HepG2 (cell line): ENCODE measurements around the gene IFIT1B. TPM values are rescaled to one million over a fixed set of nuclear protein-coding genes. Genes with fewer than 3 reads are reported as not detected.

Experiments
- ARID4A ChIP-seq: sonication (generic); formaldehyde crosslinking; IDR thresholded peaks from 2 replicates; pipeline ENCODE4 v1.5.0; 2020; ENCODE audit warnings: mild to moderate bottlenecking, missing genetic modification reagents, borderline replicate concordance
- ARNTL ChIP-seq: sonication (generic); formaldehyde crosslinking; IDR thresholded peaks from 2 replicates; pipeline ENCODE4 v1.4.0; 2020; ENCODE audit warnings: mild to moderate bottlenecking, missing genetic modification reagents
- BHLHE40 ChIP-seq: IDR thresholded peaks from 2 replicates; pipeline ENCODE4 v1.6.1; 2011; ENCODE audit warnings: low read length, improper control_type of control experiment
- FOXO1 ChIP-seq: sonication (generic); formaldehyde crosslinking; IDR thresholded peaks from 2 replicates; pipeline ENCODE4 v1.4.0; 2020; ENCODE audit warnings: missing genetic modification reagents
- FOXP4 ChIP-seq: sonication (generic); formaldehyde crosslinking; IDR thresholded peaks from 2 replicates; pipeline ENCODE4 v1.4.0; 2020; ENCODE audit warnings: missing genetic modification reagents
- GPBP1L1 ChIP-seq: sonication (generic); formaldehyde crosslinking; IDR thresholded peaks from 2 replicates; pipeline ENCODE4 v1.5.0; 2020; ENCODE audit warnings: mild to moderate bottlenecking, missing genetic modification reagents
- IKZF5 ChIP-seq: IDR thresholded peaks from 2 replicates; pipeline ENCODE4 v1.6.1; 2018; ENCODE audit warnings: missing genetic modification reagents, mild to moderate bottlenecking, missing compliant biosample characterization
- JUN ChIP-seq: sonication (generic); formaldehyde crosslinking; IDR thresholded peaks from 2 replicates; pipeline ENCODE4 v1.4.0; 2020; ENCODE audit warnings: mild to moderate bottlenecking, missing genetic modification reagents
- MAF1 ChIP-seq: sonication (generic); formaldehyde crosslinking; IDR thresholded peaks from 2 replicates; pipeline ENCODE4 v1.5.0; 2020; ENCODE audit warnings: missing genetic modification reagents, borderline replicate concordance
- MAFG ChIP-seq: sonication (generic); formaldehyde crosslinking; IDR thresholded peaks from 2 replicates; pipeline ENCODE4 v1.5.1; 2020; ENCODE audit warnings: mild to moderate bottlenecking, missing genetic modification reagents
- NCOA5 ChIP-seq: sonication (generic); formaldehyde crosslinking; IDR thresholded peaks from 2 replicates; pipeline ENCODE4 v1.4.0; 2020; ENCODE audit warnings: missing genetic modification reagents
- NFYB ChIP-seq: sonication (generic); formaldehyde crosslinking; IDR thresholded peaks from 2 replicates; pipeline ENCODE4 v1.4.0; 2020; ENCODE audit warnings: missing genetic modification reagents
- NONO ChIP-seq, 2 experiments: fragments of 450-650 bp in 1 of 2; sonication (generic) in 1 of 2; formaldehyde crosslinking in 1 of 2; IDR thresholded peaks in 1 of 2; conservative IDR thresholded peaks in 1 of 2; 2 replicates each; pipeline versions ENCODE4 v1.6.1 to v1.8.0; 2017 to 2022; ENCODE audit warnings: mild to moderate bottlenecking in 1 of 2, missing genetic modification reagents in 1 of 2, moderate library complexity in 1 of 2
- ZBTB38 ChIP-seq: sonication (generic); formaldehyde crosslinking; IDR thresholded peaks from 2 replicates; pipeline ENCODE4 v1.5.1; 2020; ENCODE audit warnings: mild to moderate bottlenecking, missing genetic modification reagents
- ZNF232 ChIP-seq: sonication (generic); formaldehyde crosslinking; IDR thresholded peaks from 2 replicates; pipeline ENCODE4 v1.4.0; 2020; ENCODE audit warnings: missing genetic modification reagents, borderline replicate concordance
- ZNF354B ChIP-seq: sonication (generic); formaldehyde crosslinking; IDR thresholded peaks from 2 replicates; pipeline ENCODE4 v1.8.0; 2022; ENCODE audit warnings: mild to moderate bottlenecking, missing genetic modification reagents
- ZNF512B ChIP-seq: sonication (generic); formaldehyde crosslinking; IDR thresholded peaks from 2 replicates; pipeline ENCODE4 v1.5.1; 2020; ENCODE audit warnings: missing genetic modification reagents, mild to moderate bottlenecking, borderline replicate concordance
- polyA plus RNA-seq, 8 experiments: library from polyadenylated mRNA; depleted of rRNA in 3 of 8; stranded (reverse) in 7 of 8; unstranded in 1 of 8; fragments of >200 nt; fragmentation: Illumina TruSeq in 4 of 8; extraction: Trizol in 4 of 8; gene quantifications; 2 replicates each; pipeline versions ENCODE4 v1.2.1 to v1.2.3, GENCODE V29; 2011 to 2016; ENCODE audit warnings: low read depth in 4 of 8, missing spikeins in 1 of 8, mixed read lengths in 1 of 8; ENCODE audit not compliant: insufficient read depth in 1 of 8
- total RNA-seq, 5 experiments: library from RNA; depleted of rRNA; stranded (reverse); fragments of >200 nt; fragmentation: Illumina TruSeq; extraction: Trizol; gene quantifications; 2 replicates each; pipeline ENCODE4 v1.2.3, GENCODE V29; 2016; ENCODE audit warnings: low read depth in 1 of 5

Gene IFIT1B
- total and polyA plus RNA-seq, 2 of the 13 experiments (the other 11 are each of a cell fraction or from before 2014, with no cell fraction given) = not detected

GRCh38 chr10:89373916-89374711 lies 3.7 kb upstream of the IFIT1B start (continued):
- no peak for TF ChIP-seq ZNF512B (CRISPR knock-in tag)
- TF ChIP-seq GPBP1L1 (CRISPR knock-in tag) = no peak
- TF ChIP-seq ZNF354B = no peak
- 0 out of 2 replicates have a peak, but pooled peaks have one; percentile 32 for TF ChIP-seq IKZF5 (CRISPR knock-in tag)
- no peak for TF ChIP-seq ZNF232 (CRISPR knock-in tag)
- TF ChIP-seq NCOA5 (CRISPR knock-in tag) = no peak
- no peak for TF ChIP-seq ZBTB38 (CRISPR knock-in tag)
- no peak; the same call in 1 of the 2 replicates for TF ChIP-seq ARID4A (CRISPR knock-in tag)
- no peak for TF ChIP-seq NONO (IDR thresholded peaks at IDR 0.05)
- peak; percentile 72 for TF ChIP-seq NONO (CRISPR knock-in tag; conservative IDR thresholded peaks at IDR 0.05)
- peak; percentile 97 for TF ChIP-seq FOXP4 (CRISPR knock-in tag)
- TF ChIP-seq NFYB (CRISPR knock-in tag) = no peak
- no peak for TF ChIP-seq MAFG (CRISPR knock-in tag)
- TF ChIP-seq FOXO1 = peak; percentile 95
- peak; percentile 40; the same call in 1 of the 2 replicates for TF ChIP-seq BHLHE40
- TF ChIP-seq ARNTL = no peak
- TF ChIP-seq JUN (CRISPR knock-in tag) = no peak
- TF ChIP-seq MAF1 (CRISPR knock-in tag) = no peak
